Choroid plexus epithelial cell (primary cell): Measurements from ENCODE around the gene SELENOV.

Source experiments
- DNase-seq: peaks from one replicate; pipeline ENCODE4 v3.0.0-alpha.2; 2010; ENCODE audit warnings: low read depth
- H3K4me3 ChIP-seq: 2 replicates; pipeline ENCODE4 v1.5.1; 2011; ENCODE audit warnings: low read depth, mild to moderate bottlenecking, control low read depth, low read length, moderate library complexity
- TF ChIP-seq, protein P1 (sequence below): conservative IDR thresholded peaks from 2 replicates; pipeline ENCODE4 v1.5.1; 2011; ENCODE audit warnings: low read depth, mild to moderate bottlenecking, control low read depth, inconsistent platforms, low read length, moderate library complexity

Gene SELENOV

DNA sequence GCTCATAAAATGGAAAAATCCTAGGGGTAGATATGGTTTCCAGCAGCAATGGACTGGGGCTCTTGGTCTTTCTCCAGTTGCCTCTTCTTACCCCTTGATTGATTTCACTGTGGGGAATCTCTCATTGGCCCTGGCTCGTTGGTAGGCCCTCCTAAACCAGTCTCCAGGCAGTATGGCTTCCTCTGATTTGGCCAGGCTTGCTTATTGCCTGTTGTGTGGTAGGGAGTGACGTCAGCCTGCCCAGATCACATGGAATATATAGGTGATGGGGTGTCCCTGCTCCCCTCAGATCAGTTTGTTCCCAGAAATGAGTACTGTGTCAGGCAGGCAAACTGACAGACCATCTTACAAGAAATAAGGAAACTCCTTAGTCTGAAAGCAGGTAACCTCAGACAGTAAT, 5.7 kb upstream of the SELENOV start:
- TF ChIP-seq, protein P1, sequence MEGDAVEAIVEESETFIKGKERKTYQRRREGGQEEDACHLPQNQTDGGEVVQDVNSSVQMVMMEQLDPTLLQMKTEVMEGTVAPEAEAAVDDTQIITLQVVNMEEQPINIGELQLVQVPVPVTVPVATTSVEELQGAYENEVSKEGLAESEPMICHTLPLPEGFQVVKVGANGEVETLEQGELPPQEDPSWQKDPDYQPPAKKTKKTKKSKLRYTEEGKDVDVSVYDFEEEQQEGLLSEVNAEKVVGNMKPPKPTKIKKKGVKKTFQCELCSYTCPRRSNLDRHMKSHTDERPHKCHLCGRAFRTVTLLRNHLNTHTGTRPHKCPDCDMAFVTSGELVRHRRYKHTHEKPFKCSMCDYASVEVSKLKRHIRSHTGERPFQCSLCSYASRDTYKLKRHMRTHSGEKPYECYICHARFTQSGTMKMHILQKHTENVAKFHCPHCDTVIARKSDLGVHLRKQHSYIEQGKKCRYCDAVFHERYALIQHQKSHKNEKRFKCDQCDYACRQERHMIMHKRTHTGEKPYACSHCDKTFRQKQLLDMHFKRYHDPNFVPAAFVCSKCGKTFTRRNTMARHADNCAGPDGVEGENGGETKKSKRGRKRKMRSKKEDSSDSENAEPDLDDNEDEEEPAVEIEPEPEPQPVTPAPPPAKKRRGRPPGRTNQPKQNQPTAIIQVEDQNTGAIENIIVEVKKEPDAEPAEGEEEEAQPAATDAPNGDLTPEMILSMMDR, result no peak
- no peak for DNase-seq
- no peak overlapping the region for H3K4me3 ChIP-seq

DNA sequence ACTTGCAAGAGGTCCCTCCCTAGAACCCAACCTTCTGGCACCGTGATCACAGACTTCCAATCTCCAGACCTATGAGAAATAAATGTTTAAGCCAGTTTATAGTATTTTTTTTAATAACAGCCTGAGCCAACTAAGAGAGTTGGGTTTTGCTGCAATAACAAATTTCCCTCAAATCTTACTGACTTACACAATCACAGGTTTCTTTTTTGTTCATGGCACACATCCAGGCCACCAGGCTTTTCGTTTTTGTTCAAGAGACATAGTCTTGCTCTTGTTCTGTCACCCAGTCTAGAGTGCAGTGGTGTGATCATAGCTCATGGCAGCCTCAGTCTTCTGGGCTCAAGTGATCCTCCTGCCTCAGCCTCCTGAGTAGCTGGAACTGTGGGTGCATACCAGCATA, 2.0 kb upstream of the SELENOV start:
- DNase-seq, result no peak

DNA sequence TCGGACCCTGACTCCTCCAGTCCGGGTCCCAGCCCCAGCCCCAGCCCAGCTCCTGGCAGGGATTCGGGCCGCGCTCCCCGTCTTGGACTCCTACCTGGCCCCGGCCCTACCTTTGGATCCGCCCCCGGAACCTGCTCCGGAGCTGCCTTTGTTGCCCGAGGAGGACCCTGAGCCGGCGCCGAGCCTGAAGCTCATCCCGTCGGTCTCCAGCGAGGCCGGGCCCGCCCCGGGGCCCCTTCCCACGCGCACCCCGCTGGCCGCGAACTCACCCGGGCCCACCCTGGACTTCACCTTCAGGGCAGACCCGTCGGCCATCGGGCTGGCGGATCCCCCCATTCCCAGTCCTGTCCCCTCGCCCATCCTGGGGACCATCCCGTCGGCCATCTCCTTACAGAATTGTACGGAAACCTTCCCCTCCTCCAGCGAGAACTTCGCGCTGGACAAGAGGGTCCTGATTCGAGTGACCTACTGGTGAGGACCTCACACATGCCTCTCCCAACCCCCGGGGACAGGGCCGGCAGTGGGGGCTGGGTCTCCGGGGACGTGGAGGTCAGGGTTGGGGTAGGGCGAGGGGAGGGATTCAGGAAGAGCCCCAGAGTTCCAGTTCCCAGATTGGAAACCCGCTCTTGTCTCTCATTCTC, 732 bp downstream of the SELENOV start:
- no peak overlapping the region for H3K4me3 ChIP-seq
- TF ChIP-seq, protein P1, result no peak
- DNase-seq, result no peak

More for the DNA sequence above, 2.0 kb upstream of the SELENOV start:
- TF ChIP-seq, protein P1, result no peak
- no peak overlapping the region for H3K4me3 ChIP-seq

DNA sequence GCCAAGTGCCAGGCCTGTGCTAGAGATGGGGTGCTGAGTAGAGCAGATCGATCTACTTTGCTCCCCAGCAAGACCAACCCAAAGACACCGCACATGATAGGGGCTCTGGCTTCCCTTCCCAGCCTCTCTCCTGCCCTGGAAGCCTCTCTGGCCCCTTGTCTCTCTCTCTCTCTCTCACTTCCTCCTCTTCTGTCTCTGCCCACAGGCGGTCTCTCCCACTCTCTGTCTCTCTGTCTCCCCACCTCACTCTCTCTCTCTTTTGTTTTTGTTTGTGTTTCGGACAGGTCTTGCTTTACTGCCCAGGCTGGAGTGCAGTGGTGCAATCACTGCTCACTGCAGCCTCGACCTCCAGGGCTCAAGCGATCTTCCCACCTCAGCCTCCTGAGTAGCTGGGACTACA, 1.3 kb downstream of the SELENOV start:
- DNase-seq, result no peak
- TF ChIP-seq, protein P1, result no peak
- no peak overlapping the region for H3K4me3 ChIP-seq

DNA sequence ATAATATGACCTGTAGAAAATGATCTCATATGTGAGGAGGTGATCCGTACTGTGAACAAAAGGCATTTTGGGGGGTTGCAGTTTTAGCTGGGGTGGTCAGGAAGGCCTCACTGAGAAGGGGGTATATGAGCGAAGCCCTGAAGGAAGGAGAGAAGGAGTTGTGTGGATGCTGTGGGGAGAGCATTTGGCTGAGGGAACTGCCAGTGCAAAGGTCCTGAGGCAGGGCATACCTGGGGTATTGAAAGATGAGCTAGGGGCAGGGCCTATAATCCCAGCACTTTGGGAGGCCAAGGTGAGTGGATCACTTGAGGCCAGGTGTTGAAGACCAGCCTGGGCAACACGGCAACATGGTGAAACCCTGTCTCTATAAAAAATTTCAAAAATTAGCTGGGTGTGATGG, 2.5 kb downstream of the SELENOV start:
- DNase-seq, result no peak
- H3K4me3 ChIP-seq, result no peak overlapping the region
- TF ChIP-seq, protein P1, result no peak

DNA sequence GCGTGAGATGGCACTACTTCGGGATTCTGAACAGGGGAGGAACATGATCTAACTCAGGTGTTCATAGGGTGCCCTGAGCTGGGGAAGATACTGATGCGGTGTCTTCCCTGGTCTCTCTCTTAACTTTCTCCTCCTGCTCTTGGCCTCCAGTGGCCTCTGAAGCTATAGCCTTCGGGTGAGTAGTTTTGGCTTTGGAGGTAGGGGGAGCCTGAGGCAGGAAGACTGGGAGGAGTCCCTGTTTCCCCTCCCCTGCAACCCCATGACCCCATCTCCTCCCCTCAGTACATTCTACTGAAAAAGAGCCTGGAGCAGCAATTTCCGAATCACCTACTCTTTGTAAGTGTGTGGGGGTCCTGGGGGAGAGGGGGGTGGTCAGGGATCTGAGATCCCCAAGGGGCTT, 3.5 kb downstream of the SELENOV start:
- DNase-seq, result no peak
- H3K4me3 ChIP-seq, result no peak overlapping the region
- TF ChIP-seq, protein P1, result no peak

DNA sequence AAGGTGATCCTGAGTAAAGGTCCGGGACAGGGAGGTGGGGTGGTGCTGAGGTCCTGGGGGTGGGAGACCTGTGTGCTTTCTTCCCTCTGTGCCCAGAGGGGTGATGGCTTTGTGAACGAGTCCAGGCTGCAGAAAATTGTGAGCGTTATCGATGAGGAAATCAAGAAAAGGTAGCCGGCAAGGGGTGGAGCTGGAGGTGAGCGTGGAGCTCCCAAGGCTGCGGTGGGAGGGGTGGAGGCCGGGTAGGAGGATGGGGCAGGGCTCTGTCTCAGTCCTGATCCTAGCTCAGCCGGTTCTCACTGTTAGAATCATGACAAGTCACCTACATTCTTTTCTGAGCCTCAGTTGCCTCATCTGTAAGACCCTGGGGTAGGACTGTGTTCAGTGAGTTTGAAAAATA, 4.0 kb downstream of the SELENOV start:
- H3K4me3 ChIP-seq, result no peak overlapping the region
- TF ChIP-seq, protein P1, result no peak
- DNase-seq, result no peak
